Neuronal stem cell (in vitro differentiated cells): ENCODE data around the gene LEPR.

Source experiments
- DNase-seq: peaks from one replicate; pipeline ENCODE4 v3.0.0-alpha.2; 2013; ENCODE audit warnings: low spot score
- H2AFZ ChIP-seq: one replicate; pipeline ENCODE4 v1.6.1; 2013; ENCODE audit warnings: mild to moderate bottlenecking, low read length, inconsistent platforms
- H2AK5ac ChIP-seq: 2 replicates; pipeline ENCODE4 v1.6.1; 2013; ENCODE audit warnings: low read depth, mild to moderate bottlenecking, inconsistent platforms, low read length, moderate library complexity, mixed read lengths
- H2BK120ac ChIP-seq: 2 replicates; pipeline ENCODE4 v1.6.1; 2013; ENCODE audit warnings: low read depth, mild to moderate bottlenecking, inconsistent platforms, low read length, moderate library complexity, mixed read lengths
- H2BK12ac ChIP-seq: one replicate; pipeline ENCODE4 v1.6.1; 2013; ENCODE audit warnings: low read length, inconsistent platforms
- H2BK15ac ChIP-seq: 2 replicates; pipeline ENCODE4 v1.6.1; 2013; ENCODE audit warnings: mild to moderate bottlenecking, low read length, inconsistent platforms, mixed read lengths
- H2BK5ac ChIP-seq: one replicate; pipeline ENCODE4 v1.6.1; 2013; ENCODE audit warnings: inconsistent platforms, mild to moderate bottlenecking, low read length, moderate library complexity
- H3K14ac ChIP-seq: one replicate; pipeline ENCODE4 v1.6.1; 2013; ENCODE audit warnings: low read length, inconsistent platforms
- H3K18ac ChIP-seq: 2 replicates; pipeline ENCODE4 v1.6.1; 2013; ENCODE audit warnings: low read length, inconsistent platforms
- H3K23ac ChIP-seq: 2 replicates; pipeline ENCODE4 v1.6.1; 2013; ENCODE audit warnings: low read depth, mild to moderate bottlenecking, mixed read lengths, low read length, inconsistent platforms; ENCODE audit not compliant: poor library complexity
- H3K27ac ChIP-seq: replicated peaks from 3 replicates; pipeline ENCODE4 v1.5.1; 2013; ENCODE audit warnings: low read length, inconsistent platforms
- H3K27me3 ChIP-seq, 3 experiments: 2 replicates each; pipeline ENCODE4 v1.6.1; 2013; ENCODE audit warnings: low read length in 3 of 3, mild to moderate bottlenecking in 2 of 3, inconsistent platforms in 1 of 3, low read depth in 1 of 3, mixed read lengths in 1 of 3, moderate library complexity in 1 of 3; ENCODE audit not compliant: control insufficient read depth in 3 of 3, insufficient read depth in 3 of 3
- H3K36me3 ChIP-seq, 2 donors: replicated peaks in 1 of 2; 2 replicates each; pipeline ENCODE4 v1.6.1; 2013; ENCODE audit warnings: low read length in 2 of 2; ENCODE audit not compliant: control insufficient read depth in 2 of 2, insufficient read depth in 2 of 2
- H3K4ac ChIP-seq: 2 replicates; pipeline ENCODE4 v1.6.1; 2013; ENCODE audit warnings: inconsistent platforms, mild to moderate bottlenecking, low read length, moderate library complexity
- H3K4me1 ChIP-seq, 2 donors: 1 replicate in 1 of 2; 2 replicates in 1 of 2; pipeline ENCODE4 v1.6.1; 2013; ENCODE audit warnings: low read length in 2 of 2, low read depth in 1 of 2; ENCODE audit not compliant: control insufficient read depth in 2 of 2, insufficient read depth in 1 of 2
- H3K4me2 ChIP-seq: one replicate; pipeline ENCODE4 v1.6.1; 2013; ENCODE audit warnings: mild to moderate bottlenecking, low read length, inconsistent platforms; ENCODE audit not compliant: insufficient read depth, poor library complexity, severe bottlenecking
- H3K4me3 ChIP-seq, 2 donors: 2 replicates each; pipeline ENCODE4 v1.5.1; 2013; ENCODE audit warnings: low read length in 2 of 2, mild to moderate bottlenecking in 2 of 2, inconsistent platforms in 1 of 2, moderate library complexity in 1 of 2
- H3K79me1 ChIP-seq: one replicate; pipeline ENCODE4 v1.6.1; 2013; ENCODE audit warnings: low read depth, mild to moderate bottlenecking, inconsistent platforms, low read length, moderate library complexity
- H3K9ac ChIP-seq: one replicate; pipeline ENCODE4 v1.6.1; 2013; ENCODE audit warnings: mild to moderate bottlenecking, low read depth, low read length, inconsistent platforms; ENCODE audit not compliant: poor library complexity
- H3K9me3 ChIP-seq, 2 donors: replicated peaks in 1 of 2; 2 replicates each; pipeline versions ENCODE3 to v1.6.1; 2013; ENCODE audit warnings: low read length in 2 of 2, mild to moderate bottlenecking in 2 of 2, inconsistent platforms in 1 of 2, low read depth in 1 of 2, mixed read lengths in 1 of 2, moderate library complexity in 1 of 2; ENCODE audit not compliant: control insufficient read depth in 2 of 2, insufficient read depth in 1 of 2
- H4K8ac ChIP-seq: one replicate; pipeline ENCODE4 v1.6.1; 2013; ENCODE audit warnings: low read depth, mild to moderate bottlenecking, inconsistent platforms, low read length, moderate library complexity
- H4K91ac ChIP-seq: one replicate; pipeline ENCODE4 v1.6.1; 2013; ENCODE audit warnings: low read length, low read depth, mild to moderate bottlenecking, inconsistent platforms; ENCODE audit not compliant: poor library complexity
- WGBS, 2 donors: extraction: QIAGEN DNeasy Blood & Tissue Kit; methylation state at CpG; one replicate each; pipeline ENCODE4 v1.1.7; 2013; ENCODE audit warnings: missing lambda C conversion rate in 2 of 2, mixed read lengths in 1 of 2; ENCODE audit not compliant: insufficient read length in 2 of 2, insufficient replicate concordance in 1 of 2; ENCODE audit errors: extremely low coverage in 2 of 2; 5-methylcytosine and 5-hydroxymethylcytosine counted together

LEPR gene

DNA sequence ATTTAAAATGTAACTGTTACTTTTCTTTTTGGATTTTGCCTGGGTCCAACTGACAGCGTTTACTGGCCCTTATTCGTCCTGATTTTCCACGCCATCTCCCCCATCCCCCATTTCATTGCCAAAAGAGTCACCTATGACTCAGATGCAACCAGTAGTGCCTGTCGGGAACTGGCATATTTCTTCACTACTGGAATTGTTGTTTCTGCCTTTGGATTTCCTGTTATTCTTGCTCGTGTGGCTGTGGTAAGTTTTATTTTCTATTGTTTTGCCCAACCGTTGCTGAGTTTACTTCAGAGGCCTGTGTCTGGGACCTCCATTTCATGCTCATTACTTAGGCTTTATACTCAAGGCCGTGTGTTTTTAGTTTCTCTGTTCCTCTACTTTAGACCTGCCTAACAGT lies 9.3 kb downstream of the LEPR start:
- no peak overlapping the region for H3K4ac ChIP-seq
- H3K18ac ChIP-seq: no peak overlapping the region
- H3K4me2 ChIP-seq: no peak overlapping the region
- no peak overlapping the region for H3K14ac ChIP-seq
- H2AFZ ChIP-seq: no peak overlapping the region
- H4K8ac ChIP-seq: no peak overlapping the region
- no peak overlapping the region for H2AK5ac ChIP-seq
- no peak overlapping the region for H2BK5ac ChIP-seq
- no peak overlapping the region for H3K23ac ChIP-seq
- H3K4me1 ChIP-seq: peaks cover 0 to 19% of the 10 kb centered on the region in 2 donors
- no peak overlapping the region for H3K4me3 ChIP-seq
- no peak overlapping the region for H2BK120ac ChIP-seq
- H3K27ac ChIP-seq: no peak overlapping the region
- no peak for DNase-seq
- no peak overlapping the region for H2BK12ac ChIP-seq
- H3K9ac ChIP-seq: no peak overlapping the region
- H3K79me1 ChIP-seq: no peaks in the 10 kb centered on the region
- H4K91ac ChIP-seq: no peak overlapping the region
- no CpG with 5 or more reads among the region's 7 CpGs for WGBS, 2 donors
- H3K9me3 ChIP-seq: no peaks in the 10 kb centered on the region
- H3K36me3 ChIP-seq: peaks cover 0 to 84% of the 10 kb centered on the region in 2 donors
- no peaks in the 10 kb centered on the region for H3K27me3 ChIP-seq
- no peak overlapping the region for H2BK15ac ChIP-seq

DNA sequence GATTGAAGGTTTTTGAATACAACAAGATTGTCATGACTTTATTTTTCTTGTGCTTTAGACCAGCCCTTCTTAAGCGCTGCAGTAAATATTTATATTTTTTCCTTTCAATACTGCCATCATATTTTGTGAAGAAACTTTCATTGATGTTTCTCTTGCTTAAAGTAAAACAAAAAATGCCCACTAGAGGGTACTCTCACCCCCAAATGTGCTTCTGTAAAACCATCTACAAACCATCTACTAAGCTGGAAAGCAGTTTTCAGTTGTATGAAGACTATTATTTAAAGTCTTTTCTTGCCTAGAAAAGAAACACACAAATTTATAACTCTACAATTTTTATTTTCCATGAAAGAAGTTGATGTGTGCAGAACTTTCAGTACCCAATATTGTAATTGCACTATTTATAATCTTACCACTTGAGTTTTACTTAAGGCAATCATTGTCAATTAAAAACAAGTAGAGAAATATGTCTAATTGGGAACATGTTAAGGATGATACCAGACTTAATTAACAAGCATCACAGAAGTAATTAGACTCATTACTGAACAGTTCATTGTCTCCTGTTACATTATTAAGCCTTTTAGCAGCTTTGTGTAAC lies 10.7 kb downstream of the LEPR start:
- Histone ChIP-seq H3K4me1 (peaks cover 0 to 19% of the 10 kb centered on the region in 2 donors), H2BK5ac (no peak overlapping the region), H2BK15ac (no peak overlapping the region), H3K9me3 (no peaks in the 10 kb centered on the region), H3K4me2 (no peak overlapping the region), H3K9ac (no peak overlapping the region), H3K27ac (no peak overlapping the region), H3K4me3 (no peak overlapping the region), H3K23ac (no peak overlapping the region), H3K18ac (no peak overlapping the region), H3K4ac (no peak overlapping the region), H2AK5ac (no peak overlapping the region), H3K36me3 (peaks cover 0 to 76% of the 10 kb centered on the region in 2 donors), H2AFZ (no peak overlapping the region), H4K8ac (no peak overlapping the region), H3K79me1 (no peaks in the 10 kb centered on the region), H4K91ac (no peak overlapping the region), H2BK120ac (no peak overlapping the region), H3K27me3 (no peaks in the 10 kb centered on the region), H3K14ac (no peak overlapping the region), H2BK12ac (no peak overlapping the region)
- DNase-seq: no peak
- WGBS, 2 donors: no CpG with 5 or more reads among the region's 1 CpG

DNA sequence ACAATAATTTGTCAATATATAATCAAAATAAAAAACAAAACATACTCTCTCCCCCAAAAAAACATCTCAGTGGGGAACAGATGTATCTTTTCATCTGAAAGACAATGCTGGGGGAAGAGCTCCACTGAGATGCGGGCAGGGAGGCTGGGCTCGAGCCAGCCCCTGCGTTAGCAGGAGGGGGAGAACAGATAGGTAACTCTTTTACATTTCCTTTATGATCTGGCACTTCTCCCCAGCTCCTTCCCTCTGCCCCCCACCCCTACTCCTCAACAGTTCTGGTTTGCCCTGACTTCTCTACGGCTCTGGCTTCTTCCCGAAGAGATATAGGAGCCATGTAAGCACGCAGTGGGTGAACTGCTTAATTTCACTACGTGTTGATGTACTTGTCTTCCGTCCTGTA lies 12.4 kb downstream of the LEPR start:
- H3K9me3 ChIP-seq: no peaks in the 10 kb centered on the region
- no peak overlapping the region for H2BK12ac ChIP-seq
- no peak overlapping the region for H3K4me2 ChIP-seq
- H3K9ac ChIP-seq: no peak overlapping the region
- H2BK120ac ChIP-seq: no peak overlapping the region
- no peak overlapping the region for H4K8ac ChIP-seq
- H2AFZ ChIP-seq: no peak overlapping the region
- H4K91ac ChIP-seq: no peak overlapping the region
- H3K79me1 ChIP-seq: no peaks in the 10 kb centered on the region
- H3K23ac ChIP-seq: no peak overlapping the region
- no peak overlapping the region for H3K4ac ChIP-seq
- no peak for DNase-seq
- no peak overlapping the region for H3K27ac ChIP-seq
- H2BK5ac ChIP-seq: no peak overlapping the region
- H3K36me3 ChIP-seq: peaks cover 0 to 64% of the 10 kb centered on the region in 2 donors
- no peak overlapping the region for H3K4me3 ChIP-seq
- no CpG with 5 or more reads among the region's 8 CpGs for WGBS, 2 donors
- H3K4me1 ChIP-seq: peaks cover 0 to 19% of the 10 kb centered on the region in 2 donors
- H2BK15ac ChIP-seq: no peak overlapping the region
- H3K27me3 ChIP-seq: no peaks in the 10 kb centered on the region
- H2AK5ac ChIP-seq: no peak overlapping the region
- no peak overlapping the region for H3K18ac ChIP-seq
- no peak overlapping the region for H3K14ac ChIP-seq

DNA sequence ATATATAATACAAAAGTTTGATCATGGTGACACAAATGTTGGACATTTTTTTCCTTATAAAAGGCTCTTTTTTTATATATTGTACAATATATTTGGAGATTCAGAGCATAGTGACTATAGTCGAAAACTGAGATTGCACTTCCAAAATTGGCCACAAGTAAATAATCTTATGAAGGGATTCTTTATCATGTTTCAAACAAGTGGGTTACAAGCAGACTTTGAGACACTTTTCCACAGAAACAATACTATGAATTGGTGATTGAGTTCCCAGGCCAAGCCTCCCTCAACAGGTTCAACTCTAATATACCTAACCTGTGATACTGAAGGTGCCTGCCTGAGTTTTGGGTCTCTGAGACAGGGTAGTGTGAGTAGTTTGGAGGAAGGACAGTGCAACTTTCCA lies 13.8 kb downstream of the LEPR start:
- Histone ChIP-seq H3K79me1 (no peaks in the 10 kb centered on the region), H2BK5ac (no peak overlapping the region), H3K18ac (no peak overlapping the region), H3K23ac (no peak overlapping the region), H2AK5ac (no peak overlapping the region), H3K14ac (no peak overlapping the region), H4K8ac (no peak overlapping the region), H2AFZ (no peak overlapping the region), H3K27me3 (no peaks in the 10 kb centered on the region), H2BK12ac (no peak overlapping the region), H2BK15ac (no peak overlapping the region), H3K4me2 (no peak overlapping the region), H3K4me3 (no peak overlapping the region), H3K4ac (no peak overlapping the region), H3K9ac (no peak overlapping the region), H3K27ac (no peak overlapping the region), H4K91ac (no peak overlapping the region), H3K4me1 (peaks cover 0 to 16% of the 10 kb centered on the region in 2 donors), H2BK120ac (no peak overlapping the region), H3K36me3 (peaks cover 0 to 51% of the 10 kb centered on the region in 2 donors), H3K9me3 (no peaks in the 10 kb centered on the region)
- DNase-seq: no peak
- WGBS, 2 donors: no CpG with 5 or more reads among the region's 1 CpG
